DND-41 (cell line): ENCODE data around the gene LRRC10B.

ENCODE experiments used
- ATAC-seq: fragments of 200-7000 bp; cut with Tn5 transposase; 3 replicates; pipeline ENCODE4 v1.9.1; 2021; ENCODE audit warnings: low read depth; ENCODE audit not compliant: insufficient read depth
- DNase-seq: peaks from one replicate; pipeline ENCODE4 v3.0.0-alpha.2; 2020
- H2AFZ ChIP-seq: 2 replicates; pipeline ENCODE4 v1.6.0; 2012; ENCODE audit warnings: low read depth, low read length
- H3K27ac ChIP-seq: 2 replicates; pipeline ENCODE4 v1.5.1; 2012; ENCODE audit warnings: low read length, inconsistent platforms
- H3K27me3 ChIP-seq: fragments of 200-600 bp; sonication (generic); 2 replicates; pipeline ENCODE4 v1.6.0; 2012; ENCODE audit warnings: low read length, mild to moderate bottlenecking, inconsistent platforms; ENCODE audit not compliant: insufficient read depth, poor library complexity
- H3K36me3 ChIP-seq: 2 replicates; pipeline ENCODE4 v1.5.1; 2012; ENCODE audit warnings: low read length, inconsistent platforms; ENCODE audit not compliant: insufficient read depth
- H3K4me1 ChIP-seq: 2 replicates; pipeline ENCODE4 v1.5.1; 2012; ENCODE audit warnings: mild to moderate bottlenecking, low read length; ENCODE audit not compliant: insufficient read depth
- H3K4me2 ChIP-seq: 2 replicates; pipeline ENCODE4 v1.6.0; 2012; ENCODE audit warnings: mild to moderate bottlenecking, moderate library complexity, low read length, inconsistent platforms; ENCODE audit not compliant: insufficient read depth
- H3K4me3 ChIP-seq, 2 experiments: fragments of 200-600 bp in 1 of 2; shearing (Covaris generic) in 1 of 2; 2 replicates each; pipeline ENCODE4 v1.5.1; 2012 to 2016; ENCODE audit warnings: inconsistent platforms in 2 of 2, low read length in 2 of 2, mild to moderate bottlenecking in 2 of 2, low read depth in 1 of 2, moderate library complexity in 1 of 2
- H3K79me2 ChIP-seq: 2 replicates; pipeline ENCODE4 v1.6.0; 2012; ENCODE audit warnings: low read length, inconsistent platforms; ENCODE audit not compliant: insufficient read depth
- H3K9ac ChIP-seq: 2 replicates; pipeline ENCODE4 v1.6.0; 2012; ENCODE audit warnings: low read depth, mild to moderate bottlenecking, inconsistent platforms, low read length, moderate library complexity
- H3K9me3 ChIP-seq: 2 replicates; pipeline ENCODE4 v1.5.1; 2012; ENCODE audit warnings: low read length, moderate library complexity, mild to moderate bottlenecking, inconsistent platforms; ENCODE audit not compliant: insufficient read depth, severe bottlenecking
- H4K20me1 ChIP-seq: 2 replicates; pipeline ENCODE4 v1.6.0; 2012; ENCODE audit warnings: low read length; ENCODE audit not compliant: insufficient read depth
- CTCF ChIP-seq: IDR thresholded peaks from 2 replicates; pipeline ENCODE4 v1.5.1; 2012; ENCODE audit warnings: borderline replicate concordance, low read length, moderate library complexity, mild to moderate bottlenecking; ENCODE audit not compliant: poor library complexity, severe bottlenecking; ENCODE audit errors: extremely low read depth
- EZH2 ChIP-seq: IDR thresholded peaks from 3 replicates; pipeline ENCODE4 v1.6.1; 2012; ENCODE audit warnings: borderline replicate concordance, low read depth, mild to moderate bottlenecking, moderate library complexity, low read length, inconsistent platforms; ENCODE audit not compliant: severe bottlenecking

LRRC10B gene

GRCh38 chr11:61507012-61507768, 1.4 kb upstream of the LRRC10B start:
- no peak for TF ChIP-seq CTCF
- TF ChIP-seq EZH2: no peak
- Histone ChIP-seq H3K4me2 (no peak overlapping the region), H3K4me3 (no peak overlapping the region), H3K36me3 (no peaks in the 10 kb centered on the region), H3K9ac (no peak overlapping the region), H3K27ac (no peak overlapping the region), H2AFZ (no peak overlapping the region), H3K4me1 (no peaks in the 10 kb centered on the region), H4K20me1 (no peaks in the 10 kb centered on the region), H3K27me3 (no peaks in the 10 kb centered on the region), H3K9me3 (no peaks in the 10 kb centered on the region), H3K79me2 (no peaks in the 10 kb centered on the region)
- DNase-seq: no peak
- no peak for ATAC-seq

- H3K9me3 ChIP-seq: no peaks in the 10 kb centered on the region
- no peaks in the 10 kb centered on the region for H3K4me1 ChIP-seq
- no peak for ATAC-seq
- H4K20me1 ChIP-seq: no peaks in the 10 kb centered on the region
- no peak overlapping the region for H3K27ac ChIP-seq
- H2AFZ ChIP-seq: no peak overlapping the region
- no peak overlapping the region for H3K4me2 ChIP-seq
- TF ChIP-seq CTCF (no peak), EZH2 (no peak)
- no peak overlapping the region for H3K9ac ChIP-seq
- H3K27me3 ChIP-seq: no peaks in the 10 kb centered on the region
- H3K79me2 ChIP-seq: no peaks in the 10 kb centered on the region
- no peaks in the 10 kb centered on the region for H3K36me3 ChIP-seq
- no peak for DNase-seq
- no peak overlapping the region for H3K4me3 ChIP-seq
These were observed 787 bp downstream of the LRRC10B start for GRCh38 chr11:61509043-61510029.

GRCh38 chr11:61510166-61510919, 1.8 kb downstream of the LRRC10B start:
- Histone ChIP-seq H3K4me2 (no peak overlapping the region), H3K4me3 (no peak overlapping the region), H3K4me1 (no peaks in the 10 kb centered on the region), H3K9ac (no peak overlapping the region), H3K79me2 (no peaks in the 10 kb centered on the region), H3K27ac (no peak overlapping the region), H3K9me3 (no peaks in the 10 kb centered on the region), H3K36me3 (no peaks in the 10 kb centered on the region), H2AFZ (no peak overlapping the region), H4K20me1 (no peaks in the 10 kb centered on the region), H3K27me3 (no peaks in the 10 kb centered on the region)
- ATAC-seq: no peak
- TF ChIP-seq EZH2: no peak
- TF ChIP-seq CTCF: no peak
- DNase-seq: no peak
